Mesothelial cell of epicardium (in vitro differentiated cells): ENCODE results near the gene TAF9B. TPM values are rescaled to one million over a fixed set of nuclear protein-coding genes. Genes with fewer than 3 reads are reported as not detected.
"Not testable (repeated sequence)": the region's sequence is repeated elsewhere in the genome, so short reads cannot be mapped to it uniquely, and the experiment has no call there.

Experiments used
- DNase-seq, 2 experiments: peaks; one replicate each; pipeline ENCODE4 v3.0.0; 2021; ENCODE audit warnings: low spot score in 2 of 2; ENCODE audit not compliant: unreplicated experiment in 2 of 2
- H3K27ac Mint-ChIP-seq: 2 replicates; pipeline ENCODE4 v1.8.0; 2021; ENCODE audit warnings: mixed read lengths
- H3K27me3 Mint-ChIP-seq: 2 replicates; pipeline ENCODE4 v1.8.0; 2021; ENCODE audit warnings: low read depth, mixed read lengths
- H3K36me3 Mint-ChIP-seq: 2 replicates; pipeline ENCODE4 v1.8.0; 2021; ENCODE audit warnings: mixed read lengths
- H3K4me1 Mint-ChIP-seq: 2 replicates; pipeline ENCODE4 v1.8.0; 2021; ENCODE audit warnings: mixed read lengths
- H3K4me3 Mint-ChIP-seq: 2 replicates; pipeline ENCODE4 v1.8.0; 2021; ENCODE audit warnings: mild to moderate bottlenecking, moderate library complexity, mixed read lengths
- H3K9me3 Mint-ChIP-seq: 2 replicates; pipeline ENCODE4 v1.8.0; 2021; ENCODE audit warnings: mixed read lengths
- CTCF ChIP-seq: fragments of 200-600 bp; sonication (generic); IDR thresholded peaks from one replicate; pipeline ENCODE4 v1.5.0; 2021; ENCODE audit warnings: antibody characterized with exemption; ENCODE audit not compliant: unreplicated experiment
- total RNA-seq: library from RNA; stranded (reverse); gene quantifications from 3 replicates; pipeline ENCODE4 v1.2.1, GENCODE V29; 2021

Gene TAF9B
- total RNA-seq, 1 donor from 2014 or later = 14.6 TPM

- DNase-seq = no peak
- H3K9me3 Mint-ChIP-seq = peaks cover 19% of the 10 kb centered on the region
- H3K4me3 Mint-ChIP-seq = no peak overlapping the region
- peaks cover 9% of the 10 kb centered on the region for H3K4me1 Mint-ChIP-seq
- no peaks in the 10 kb centered on the region for H3K27me3 Mint-ChIP-seq
- no peak for TF ChIP-seq CTCF
- H3K36me3 Mint-ChIP-seq = no peaks in the 10 kb centered on the region
- no peak overlapping the region for H3K27ac Mint-ChIP-seq
Observed at GRCh38 chrX:78098108-78098507, 41.3 kb downstream of the TAF9B start.

- H3K4me1 Mint-ChIP-seq = no peaks in the 10 kb centered on the region
- peak; percentile 20 for TF ChIP-seq CTCF
- no peak overlapping the region for H3K27ac Mint-ChIP-seq
- no peaks in the 10 kb centered on the region for H3K27me3 Mint-ChIP-seq
- no peaks in the 10 kb centered on the region for H3K36me3 Mint-ChIP-seq
- no peak for DNase-seq
- H3K4me3 Mint-ChIP-seq = no peak overlapping the region
- peaks cover 28% of the 10 kb centered on the region for H3K9me3 Mint-ChIP-seq
Observed at GRCh38 chrX:78092296-78092695, 47.2 kb downstream of the TAF9B start.

- DNase-seq, H3K36me3 Mint-ChIP-seq, H3K27me3 Mint-ChIP-seq, H3K27ac Mint-ChIP-seq, H3K4me3 Mint-ChIP-seq, H3K4me1 Mint-ChIP-seq: not testable (repeated sequence)
- H3K9me3 Mint-ChIP-seq = peaks cover 27% of the 10 kb centered on the region
Observed at GRCh38 chrX:78081413-78081812, 58.0 kb downstream of the TAF9B start.

Other genes starting within 250 kb of the TAF9B start
- 46.9 to 48.3 TPM (median 47.3 TPM) in 3 replicates for gene MAGT1, start 244.2 kb downstream of the TAF9B start, total RNA-seq
- 140 to 144 TPM (median 142 TPM) in 3 replicates for gene COX7B, start 240.2 kb downstream of the TAF9B start, total RNA-seq
- gene ATP7A, start 229.0 kb downstream of the TAF9B start, total RNA-seq = 17.4 to 18.2 TPM (median 18.1 TPM) in 3 replicates
- gene PGAM4, start 170.0 kb downstream of the TAF9B start, total RNA-seq = not detected in 3 replicates
- gene PGK1, start 35.4 kb downstream of the TAF9B start, total RNA-seq = 243 to 269 TPM (median 259 TPM) in 3 replicates
- 0.54 to 0.68 TPM (median 0.62 TPM) in 3 replicates for gene CYSLTR1, start 188.0 kb upstream of the TAF9B start, total RNA-seq